NCI-H82 treated with DMSO at 0.1 percent for 48 hours (cell line): Measurements from ENCODE around the gene FUT4.
A peak's percentile ranks its signal among the peaks of the same experiment; 100 is the strongest.
"Not testable (repeated sequence)": the region's sequence is repeated elsewhere in the genome, so short reads cannot be mapped to it uniquely, and the experiment has no call there.

ENCODE experiments used
- DNase-seq: peaks from one replicate; lab custom pipeline; 2025; ENCODE audit not compliant: unreplicated experiment; lab: John Stamatoyannopoulos, UW

FUT4 gene

DNA sequence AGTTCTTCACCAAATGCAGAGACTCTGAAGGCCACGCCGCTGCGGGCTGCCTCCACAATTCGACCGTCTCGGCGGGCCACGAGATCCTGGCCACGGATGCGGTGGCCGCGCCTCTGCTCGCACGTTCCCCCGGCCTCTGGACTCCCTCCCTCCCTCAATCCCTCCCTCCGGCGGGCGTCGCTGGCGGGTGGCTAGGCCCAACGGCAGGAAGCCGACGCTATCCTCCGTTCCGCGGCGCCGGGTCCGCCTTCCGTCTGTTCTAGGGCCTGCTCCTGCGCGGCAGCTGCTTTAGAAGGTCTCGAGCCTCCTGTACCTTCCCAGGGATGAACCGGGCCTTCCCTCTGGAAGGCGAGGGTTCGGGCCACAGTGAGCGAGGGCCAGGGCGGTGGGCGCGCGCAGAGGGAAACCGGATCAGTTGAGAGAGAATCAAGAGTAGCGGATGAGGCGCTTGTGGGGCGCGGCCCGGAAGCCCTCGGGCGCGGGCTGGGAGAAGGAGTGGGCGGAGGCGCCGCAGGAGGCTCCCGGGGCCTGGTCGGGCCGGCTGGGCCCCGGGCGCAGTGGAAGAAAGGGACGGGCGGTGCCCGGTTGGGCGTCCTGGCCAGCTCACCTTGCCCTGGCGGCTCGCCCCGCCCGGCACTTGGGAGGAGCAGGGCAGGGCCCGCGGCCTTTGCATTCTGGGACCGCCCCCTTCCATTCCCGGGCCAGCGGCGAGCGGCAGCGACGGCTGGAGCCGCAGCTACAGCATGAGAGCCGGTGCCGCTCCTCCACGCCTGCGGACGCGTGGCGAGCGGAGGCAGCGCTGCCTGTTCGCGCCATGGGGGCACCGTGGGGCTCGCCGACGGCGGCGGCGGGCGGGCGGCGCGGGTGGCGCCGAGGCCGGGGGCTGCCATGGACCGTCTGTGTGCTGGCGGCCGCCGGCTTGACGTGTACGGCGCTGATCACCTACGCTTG, at the start of gene FUT4:
Gene FUT4, plus strand, starts transcription at position 227 of the 951 bp plus-strand sequence. Its CDS starts 213 bp downstream, at position 440.
- peak; percentile 24 for DNase-seq

- DNase-seq = no peak
Observed at GRCh38 chr11:94494126-94494680, 49.5 kb upstream of the FUT4 start.

GRCh38 chr11:94500181-94500580, 43.5 kb upstream of the FUT4 start:
- DNase-seq = no peak

DNA sequence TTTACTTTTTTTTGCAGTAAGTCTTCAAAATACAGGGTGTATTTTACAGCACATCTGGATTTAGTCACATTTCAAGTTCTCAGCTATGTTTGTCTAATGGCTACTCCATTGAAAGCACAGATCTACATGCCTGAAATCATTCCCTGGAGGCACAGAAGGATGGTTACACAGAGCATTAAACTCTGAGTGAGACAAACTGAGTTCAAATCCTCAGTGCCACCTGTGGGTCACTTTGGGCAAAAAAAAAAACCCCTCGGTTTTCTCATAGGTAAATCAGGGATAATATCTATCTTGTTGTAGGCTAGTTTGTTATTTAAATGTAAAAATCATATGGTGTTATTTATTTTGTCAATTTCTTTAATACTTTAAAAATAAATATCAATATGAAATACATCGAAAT, 42.2 kb upstream of the FUT4 start:
- DNase-seq = no peak

- peak; percentile 10 for DNase-seq
Observed at GRCh38 chr11:94504689-94505293, 38.9 kb upstream of the FUT4 start.

DNA sequence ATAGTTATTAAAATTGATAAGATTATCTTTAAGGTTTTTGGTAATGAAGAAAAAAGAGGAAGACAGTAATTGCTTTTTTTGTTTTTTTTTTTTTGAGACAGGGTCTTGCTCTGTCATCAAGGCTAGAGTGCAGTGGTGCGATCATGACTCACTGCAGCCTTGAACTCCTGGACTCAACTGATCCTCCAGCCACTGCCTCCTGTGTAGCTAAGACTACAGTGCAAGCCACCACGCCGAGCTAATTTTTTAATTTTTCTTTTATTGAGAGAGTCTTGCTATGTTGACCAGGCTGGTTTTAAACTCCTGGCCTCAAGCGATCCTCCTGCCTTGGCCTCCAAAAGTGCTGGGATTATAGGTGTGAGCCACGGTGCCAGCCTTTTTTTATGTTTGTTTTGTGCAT, 37.2 kb upstream of the FUT4 start:
- DNase-seq = not testable (repeated sequence)

DNA sequence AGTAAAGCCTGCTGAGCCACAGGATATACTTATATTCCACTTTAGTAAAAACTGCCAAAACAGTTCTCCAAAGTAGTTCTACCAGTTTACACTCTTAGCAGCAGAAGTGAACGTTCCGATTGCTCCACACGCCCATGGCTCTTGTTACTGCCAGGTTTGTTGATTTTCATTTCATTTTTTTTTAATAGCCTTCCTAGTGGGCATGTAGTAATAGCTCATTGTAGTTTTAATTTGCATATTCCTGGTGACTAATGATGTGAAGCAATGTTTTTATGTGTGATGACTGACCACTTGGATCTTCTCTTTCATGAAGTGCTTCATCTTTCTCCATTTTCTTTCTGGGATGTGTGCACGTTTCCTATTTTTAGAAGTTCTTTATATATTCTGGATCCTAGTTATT, 36.2 kb upstream of the FUT4 start:
- DNase-seq = no peak

DNA sequence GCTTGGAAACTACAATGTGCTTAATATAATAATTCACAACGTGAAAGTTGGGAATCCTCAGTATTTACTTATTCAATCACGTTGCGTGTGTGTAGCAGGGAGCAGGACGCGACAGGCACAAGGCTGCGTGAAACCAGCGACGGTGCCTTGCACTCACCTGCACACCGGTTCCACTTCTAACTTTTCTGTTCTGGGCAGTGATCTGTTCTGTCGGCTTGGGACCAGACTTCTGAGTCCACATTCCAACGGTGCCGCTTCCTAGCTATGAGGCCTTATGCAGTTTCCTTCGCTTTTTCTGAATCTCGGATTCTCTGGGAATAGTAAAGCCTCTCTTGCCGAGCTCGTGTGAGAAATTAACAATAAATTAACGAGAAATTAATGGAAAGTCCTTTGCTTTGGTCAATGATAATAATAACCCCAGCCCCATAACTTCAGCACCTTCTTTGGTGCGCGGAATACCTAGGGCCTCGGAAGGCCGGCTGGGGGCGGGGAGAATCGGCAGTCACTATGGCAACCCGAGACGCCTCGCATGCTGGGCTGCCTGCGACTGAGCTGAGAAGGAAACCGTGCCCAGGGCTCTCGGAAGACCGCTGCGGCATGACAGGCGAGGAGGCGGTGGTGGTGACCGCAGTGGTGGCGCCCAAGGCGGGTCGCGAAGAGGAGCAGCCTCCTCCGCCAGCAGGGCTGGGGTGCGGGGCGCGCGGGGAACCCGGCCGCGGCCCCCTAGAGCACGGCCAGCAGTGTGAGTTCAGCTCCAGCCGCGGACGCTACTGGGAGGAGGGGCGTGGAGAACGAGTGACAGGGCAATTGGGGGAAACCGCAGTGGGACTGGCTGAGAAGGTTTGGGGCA, 31.6 kb upstream of the FUT4 start, which contains the start of gene C11orf97:
Gene C11orf97, plus strand, starts transcription at position 530 of the 850 bp plus-strand sequence. Its CDS starts 68 bp downstream, at position 598.
- DNase-seq = no peak

GRCh38 chr11:94513091-94513490, 30.6 kb upstream of the FUT4 start:
- DNase-seq = no peak

GRCh38 chr11:94515398-94515797, 28.3 kb upstream of the FUT4 start:
- DNase-seq = no peak

DNA sequence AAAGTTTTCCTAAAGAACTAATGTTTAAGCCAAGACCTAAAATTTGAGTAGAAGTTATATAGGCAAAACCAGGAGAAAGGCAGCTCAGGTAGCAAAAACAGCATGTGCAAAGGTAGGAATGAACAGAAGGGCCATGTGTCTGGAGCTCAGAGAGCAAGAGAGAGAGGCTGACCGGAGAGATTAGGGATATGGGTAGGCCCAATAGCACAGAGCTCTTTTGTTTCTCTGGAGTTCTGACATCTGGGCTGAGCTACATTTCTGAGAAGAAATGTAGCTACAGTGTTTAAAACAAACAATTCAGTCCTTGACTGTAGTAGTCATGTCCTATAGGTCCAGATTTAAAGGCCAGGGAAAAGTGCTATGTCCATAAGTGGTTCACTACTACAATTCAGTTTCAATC, 27.0 kb upstream of the FUT4 start:
- no peak for DNase-seq

GRCh38 chr11:94518300-94518699, 25.4 kb upstream of the FUT4 start:
- DNase-seq = no peak

DNA sequence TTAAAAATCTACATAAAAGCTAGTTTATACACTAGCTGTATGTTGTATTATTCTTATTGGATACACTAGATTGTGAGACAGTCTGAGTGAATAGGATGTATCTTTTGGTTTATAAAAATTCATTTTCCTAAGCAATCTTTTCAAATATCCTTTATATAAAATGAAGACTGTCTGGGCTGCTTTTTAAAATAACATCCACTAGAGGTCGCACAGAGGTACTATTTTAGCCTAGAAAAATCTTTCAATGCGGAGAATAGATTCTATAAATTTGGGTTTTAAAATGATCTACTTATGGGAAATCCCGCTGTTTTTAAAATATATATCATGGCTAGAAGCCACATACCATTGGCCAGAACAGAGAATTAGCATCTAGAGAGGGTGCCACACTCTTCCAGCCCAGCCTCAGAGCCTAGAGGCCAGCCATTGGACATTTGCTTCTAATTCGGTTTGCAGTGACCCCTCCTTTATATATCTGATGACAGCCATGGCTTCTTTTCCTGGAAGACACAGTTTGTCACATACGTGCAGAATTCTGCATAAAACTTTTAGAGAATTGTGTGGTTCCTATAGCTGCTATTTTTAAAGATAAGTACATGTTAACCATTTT, 24.1 kb upstream of the FUT4 start:
- DNase-seq = no peak

DNA sequence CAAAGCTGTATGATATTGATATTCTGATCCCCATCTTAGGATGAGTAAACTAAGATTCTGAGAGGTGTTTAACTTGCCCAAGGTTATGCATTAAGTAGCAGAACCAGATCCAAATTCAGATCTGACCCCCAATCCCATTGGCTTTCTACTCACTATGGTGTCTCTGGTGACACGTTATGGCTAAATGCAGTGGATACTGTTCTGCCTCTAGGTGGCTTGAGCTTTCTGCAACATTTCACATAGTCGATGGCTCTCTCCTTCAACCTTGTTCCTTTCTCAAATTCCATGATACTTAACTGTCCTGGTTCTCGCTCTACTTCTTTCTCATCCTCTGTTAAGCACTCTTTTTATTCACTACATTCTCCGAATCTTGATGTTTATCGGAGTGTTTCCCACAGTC, 22.0 kb upstream of the FUT4 start:
- DNase-seq = no peak

- no peak for DNase-seq
Observed at GRCh38 chr11:94524341-94524740, 19.4 kb upstream of the FUT4 start.

DNA sequence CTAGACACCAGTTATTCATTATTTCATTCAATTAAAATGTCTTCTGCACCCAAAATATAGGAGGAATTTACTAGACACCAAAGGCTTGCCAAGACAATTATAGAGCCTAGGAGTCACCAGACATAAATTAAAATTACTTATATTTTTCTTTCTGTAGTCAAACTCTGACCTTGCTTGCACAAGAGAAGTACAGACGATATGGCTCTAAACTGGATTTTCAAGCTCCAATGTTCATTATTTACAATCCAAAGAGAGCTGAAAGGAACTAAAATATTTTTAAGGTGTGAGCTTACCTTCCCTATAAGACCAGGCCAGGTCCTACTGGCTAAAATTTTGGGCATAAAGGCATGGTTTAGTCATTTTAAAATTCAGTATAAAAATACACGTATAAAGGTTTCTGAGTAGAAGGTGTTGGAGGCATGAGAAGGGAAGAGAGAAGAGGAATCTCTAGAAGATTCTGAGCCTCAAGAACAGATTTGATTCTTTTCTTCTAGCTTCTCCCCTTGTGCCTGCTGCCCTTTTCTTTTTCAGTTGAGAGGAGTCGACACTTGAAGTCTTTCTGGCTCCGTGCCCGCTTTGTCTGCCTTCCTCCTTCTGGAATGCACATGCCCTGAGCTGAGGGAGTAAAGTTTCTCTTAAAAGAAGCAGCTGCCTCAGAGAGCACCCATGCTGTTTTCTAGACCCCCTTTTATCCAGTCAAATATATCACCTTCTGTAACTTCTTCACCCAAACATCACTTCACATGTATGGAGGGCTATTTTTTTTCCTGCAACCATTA, 18.0 kb upstream of the FUT4 start:
- DNase-seq = no peak

GRCh38 chr11:94526645-94527438, 16.9 kb upstream of the FUT4 start:
- no peak for DNase-seq

DNA sequence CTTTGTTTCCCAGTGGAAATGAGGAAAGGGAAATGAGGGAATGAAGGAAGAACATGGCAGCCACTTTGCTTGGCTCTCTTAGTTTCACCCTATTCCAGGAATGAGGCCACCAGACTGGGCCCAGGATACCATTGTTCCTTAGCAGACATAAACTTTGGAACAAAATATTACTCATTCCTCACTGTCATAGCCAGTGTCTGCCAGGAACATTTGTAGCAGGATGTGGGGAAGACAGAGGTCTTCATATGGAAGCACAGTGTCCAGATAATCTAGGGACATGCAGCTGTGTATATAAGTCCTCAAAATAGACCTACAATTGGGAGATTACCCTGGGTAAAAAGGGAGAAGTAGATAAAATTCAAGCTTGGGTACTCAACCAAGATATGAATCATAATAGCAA, 15.2 kb upstream of the FUT4 start:
- no peak for DNase-seq

DNA sequence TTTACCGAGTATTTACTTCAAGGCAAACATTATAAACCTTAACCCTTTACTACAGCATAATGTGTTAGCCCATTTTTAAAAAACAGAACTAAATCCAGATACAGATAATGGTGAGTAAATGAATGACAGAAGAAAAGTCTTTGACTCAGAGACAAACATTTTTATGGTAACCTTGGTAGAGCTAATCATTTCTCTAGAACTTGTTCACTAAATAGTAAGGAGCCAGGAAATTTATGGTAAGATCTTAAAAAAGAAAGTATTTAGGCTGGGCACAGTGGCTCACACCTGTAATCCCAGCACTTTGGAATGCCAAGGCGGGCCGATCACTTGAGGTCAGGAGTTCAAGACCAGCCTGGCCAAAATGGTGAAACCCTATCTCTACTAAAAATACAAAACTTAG, 11.5 kb upstream of the FUT4 start:
- no peak for DNase-seq
